ENCODE data around the gene OR1Q1.
A peak's percentile ranks its signal among the peaks of the same experiment; 100 is the strongest.
"Not testable (repeated sequence)": the region's sequence is repeated elsewhere in the genome, so short reads cannot be mapped to it uniquely, and the experiment has no call there.

Gene OR1Q1

GRCh38 chr9:122580360-122580759 is 34.2 kb upstream of the OR1Q1 start:
- H3K27me3 ChIP-seq (ENCODE audit: control insufficient read depth in 3 of 3, insufficient read depth in 3 of 3, low read depth in 1 of 3, low read length in 3 of 3): no peaks in the 10 kb centered on the region
- H3K14ac ChIP-seq (ENCODE audit: low read length): no peak overlapping the region
- no peak overlapping the region for H3K9ac ChIP-seq (ENCODE audit: low read depth, low read length, poor library complexity)
- no peak overlapping the region for H3K4ac ChIP-seq (ENCODE audit: low read length)
- H2AK5ac ChIP-seq (ENCODE audit: low read depth, low read length): no peak overlapping the region
- H3K18ac ChIP-seq (ENCODE audit: low read length): no peak overlapping the region
- no peak overlapping the region for H4K8ac ChIP-seq (ENCODE audit: low read depth, low read length)
- H3K4me2 ChIP-seq (ENCODE audit: insufficient read depth, low read length, poor library complexity, severe bottlenecking): no peak overlapping the region
- H3K4me1 ChIP-seq (ENCODE audit: control insufficient read depth in 2 of 2, insufficient read depth in 1 of 2, low read depth in 1 of 2, low read length in 2 of 2): no peaks in the 10 kb centered on the region
- no peak overlapping the region for H2BK12ac ChIP-seq (ENCODE audit: low read length)
- no peak overlapping the region for H2AFZ ChIP-seq (ENCODE audit: low read length)
- no peak overlapping the region for H2BK15ac ChIP-seq (ENCODE audit: low read length)
- no peak overlapping the region for H2BK5ac ChIP-seq (ENCODE audit: low read length)
- H3K9me3 ChIP-seq (replicated peaks in 1 of 2; ENCODE audit: control insufficient read depth in 2 of 2, insufficient read depth in 1 of 2, low read depth in 1 of 2, low read length in 2 of 2): peaks cover 0 to 1% of the 10 kb centered on the region in 2 donors
- no peaks in the 10 kb centered on the region for H3K36me3 ChIP-seq (replicated peaks in 1 of 2; ENCODE audit: control insufficient read depth in 2 of 2, insufficient read depth in 2 of 2, low read length in 2 of 2)
- H3K79me1 ChIP-seq (ENCODE audit: low read depth, low read length): no peaks in the 10 kb centered on the region
- H4K91ac ChIP-seq (ENCODE audit: low read depth, low read length, poor library complexity): no peak overlapping the region
- no peak for DNase-seq (ENCODE audit: low spot score)
- no peak overlapping the region for H3K23ac ChIP-seq (ENCODE audit: low read depth, low read length, poor library complexity)
- no peak overlapping the region for H2BK120ac ChIP-seq (ENCODE audit: low read depth, low read length)
- WGBS, 2 donors (ENCODE audit: extremely low coverage in 2 of 2, insufficient read length in 2 of 2, insufficient replicate concordance in 1 of 2): no CpG with 5 or more reads among the region's 3 CpGs
- H3K4me3 ChIP-seq (ENCODE audit: low read length in 2 of 2): no peak overlapping the region
- no peak overlapping the region for H3K27ac ChIP-seq (replicated peaks; ENCODE audit: low read length)

- H3K4me2 ChIP-seq (ENCODE audit: insufficient read depth, low read length, poor library complexity, severe bottlenecking); H2AFZ ChIP-seq (ENCODE audit: low read length); H3K36me3 ChIP-seq (replicated peaks in 1 of 2; ENCODE audit: control insufficient read depth in 2 of 2, insufficient read depth in 2 of 2, low read length in 2 of 2); H3K18ac ChIP-seq (ENCODE audit: low read length); H3K79me1 ChIP-seq (ENCODE audit: low read depth, low read length); H3K4me1 ChIP-seq (ENCODE audit: control insufficient read depth in 2 of 2, insufficient read depth in 1 of 2, low read depth in 1 of 2, low read length in 2 of 2); H3K9me3 ChIP-seq (replicated peaks in 1 of 2; ENCODE audit: control insufficient read depth in 2 of 2, insufficient read depth in 1 of 2, low read depth in 1 of 2, low read length in 2 of 2); H2BK5ac ChIP-seq (ENCODE audit: low read length); H4K8ac ChIP-seq (ENCODE audit: low read depth, low read length); H3K4ac ChIP-seq (ENCODE audit: low read length); H2AK5ac ChIP-seq (ENCODE audit: low read depth, low read length); H2BK12ac ChIP-seq (ENCODE audit: low read length); H3K14ac ChIP-seq (ENCODE audit: low read length); H2BK15ac ChIP-seq (ENCODE audit: low read length); DNase-seq (ENCODE audit: low spot score); H4K91ac ChIP-seq (ENCODE audit: low read depth, low read length, poor library complexity); H2BK120ac ChIP-seq (ENCODE audit: low read depth, low read length); H3K27me3 ChIP-seq (ENCODE audit: control insufficient read depth in 3 of 3, insufficient read depth in 3 of 3, low read depth in 1 of 3, low read length in 3 of 3); H3K4me3 ChIP-seq (ENCODE audit: low read length in 2 of 2); H3K23ac ChIP-seq (ENCODE audit: low read depth, low read length, poor library complexity); H3K9ac ChIP-seq (ENCODE audit: low read depth, low read length, poor library complexity); H3K27ac ChIP-seq (replicated peaks; ENCODE audit: low read length): not testable (repeated sequence)
- WGBS, 2 donors (ENCODE audit: extremely low coverage in 2 of 2, insufficient read length in 2 of 2, insufficient replicate concordance in 1 of 2): no CpG with 5 or more reads among the region's 8 CpGs
Measured at GRCh38 chr9:122583284-122583683, 31.3 kb upstream of the OR1Q1 start, which contains the start of gene OR1L8. Gene OR1L8 (minus strand): TSS chr9:122583384. CDS start chr9:122568477, 14,907 bp downstream.

DNA sequence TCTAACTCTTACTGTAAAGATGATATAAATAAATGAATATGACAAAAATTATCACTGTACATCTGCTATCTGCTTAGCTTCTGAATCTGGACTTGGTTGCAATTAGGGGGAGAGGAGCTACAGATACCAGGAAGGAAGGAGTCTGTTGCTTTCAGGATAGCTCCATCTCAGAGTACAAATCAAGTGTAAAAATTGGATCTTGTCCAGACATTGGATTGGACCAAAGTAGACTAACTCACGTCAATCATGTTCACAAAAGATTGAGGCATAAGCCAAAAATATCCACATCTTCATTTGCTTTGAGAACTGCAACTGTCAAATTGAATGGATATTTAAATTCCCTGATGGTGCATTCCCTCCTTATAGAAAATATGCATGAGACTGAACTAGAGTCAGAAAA is 8.8 kb upstream of the OR1Q1 start:
- no CpG with 5 or more reads among the region's 1 CpG for WGBS, 2 donors (ENCODE audit: extremely low coverage in 2 of 2, insufficient read length in 2 of 2, insufficient replicate concordance in 1 of 2)
- peaks cover 0 to 24% of the 10 kb centered on the region in 2 donors for H3K9me3 ChIP-seq (replicated peaks in 1 of 2; ENCODE audit: control insufficient read depth in 2 of 2, insufficient read depth in 1 of 2, low read depth in 1 of 2, low read length in 2 of 2)

GRCh38 chr9:122606587-122606986 is 8.0 kb upstream of the OR1Q1 start:
- Histone ChIP-seq H3K4me3 (ENCODE audit: low read length in 2 of 2) (peak overlapping the region in 1 of 2 donors; percentile 26), H3K18ac (ENCODE audit: low read length) (no peak overlapping the region), H3K27me3 (ENCODE audit: control insufficient read depth in 3 of 3, insufficient read depth in 3 of 3, low read depth in 1 of 3, low read length in 3 of 3) (peaks cover 0 to 2% (median 2%) of the 10 kb centered on the region in 3 experiments), H3K14ac (ENCODE audit: low read length) (no peak overlapping the region), H3K9me3 (replicated peaks in 1 of 2; ENCODE audit: control insufficient read depth in 2 of 2, insufficient read depth in 1 of 2, low read depth in 1 of 2, low read length in 2 of 2) (peaks cover 0 to 29% of the 10 kb centered on the region in 2 donors), H3K4ac (ENCODE audit: low read length) (no peak overlapping the region), H2AFZ (ENCODE audit: low read length) (no peak overlapping the region), H3K4me1 (ENCODE audit: control insufficient read depth in 2 of 2, insufficient read depth in 1 of 2, low read depth in 1 of 2, low read length in 2 of 2) (no peaks in the 10 kb centered on the region), H2AK5ac (ENCODE audit: low read depth, low read length) (no peak overlapping the region), H3K23ac (ENCODE audit: low read depth, low read length, poor library complexity) (no peak overlapping the region), H3K79me1 (ENCODE audit: low read depth, low read length) (no peaks in the 10 kb centered on the region), H4K91ac (ENCODE audit: low read depth, low read length, poor library complexity) (no peak overlapping the region), H2BK12ac (ENCODE audit: low read length) (no peak overlapping the region), H3K36me3 (replicated peaks in 1 of 2; ENCODE audit: control insufficient read depth in 2 of 2, insufficient read depth in 2 of 2, low read length in 2 of 2) (no peaks in the 10 kb centered on the region), H2BK15ac (ENCODE audit: low read length) (no peak overlapping the region), H2BK120ac (ENCODE audit: low read depth, low read length) (no peak overlapping the region), H2BK5ac (ENCODE audit: low read length) (no peak overlapping the region), H3K9ac (ENCODE audit: low read depth, low read length, poor library complexity) (no peak overlapping the region), H4K8ac (ENCODE audit: low read depth, low read length) (no peak overlapping the region), H3K4me2 (ENCODE audit: insufficient read depth, low read length, poor library complexity, severe bottlenecking) (no peak overlapping the region), H3K27ac (replicated peaks; ENCODE audit: low read length) (no peak overlapping the region)
- WGBS, 2 donors (ENCODE audit: extremely low coverage in 2 of 2, insufficient read length in 2 of 2, insufficient replicate concordance in 1 of 2): no CpG with 5 or more reads among the region's 1 CpG
- no peak for DNase-seq (ENCODE audit: low spot score)

More for the DNA sequence above, 8.8 kb upstream of the OR1Q1 start:
- Histone ChIP-seq H3K4me3 (ENCODE audit: low read length in 2 of 2) (no peak overlapping the region), H4K8ac (ENCODE audit: low read depth, low read length) (no peak overlapping the region), H3K4ac (ENCODE audit: low read length) (no peak overlapping the region), H3K23ac (ENCODE audit: low read depth, low read length, poor library complexity) (no peak overlapping the region), H3K79me1 (ENCODE audit: low read depth, low read length) (no peaks in the 10 kb centered on the region), H3K14ac (ENCODE audit: low read length) (no peak overlapping the region), H2BK15ac (ENCODE audit: low read length) (no peak overlapping the region), H2BK120ac (ENCODE audit: low read depth, low read length) (no peak overlapping the region), H2BK5ac (ENCODE audit: low read length) (no peak overlapping the region), H3K18ac (ENCODE audit: low read length) (no peak overlapping the region), H2AK5ac (ENCODE audit: low read depth, low read length) (no peak overlapping the region), H2AFZ (ENCODE audit: low read length) (no peak overlapping the region), H2BK12ac (ENCODE audit: low read length) (no peak overlapping the region), H4K91ac (ENCODE audit: low read depth, low read length, poor library complexity) (no peak overlapping the region), H3K27me3 (ENCODE audit: control insufficient read depth in 3 of 3, insufficient read depth in 3 of 3, low read depth in 1 of 3, low read length in 3 of 3) (peaks cover 0 to 2% (median 2%) of the 10 kb centered on the region in 3 experiments), H3K4me2 (ENCODE audit: insufficient read depth, low read length, poor library complexity, severe bottlenecking) (no peak overlapping the region), H3K36me3 (replicated peaks in 1 of 2; ENCODE audit: control insufficient read depth in 2 of 2, insufficient read depth in 2 of 2, low read length in 2 of 2) (no peaks in the 10 kb centered on the region), H3K4me1 (ENCODE audit: control insufficient read depth in 2 of 2, insufficient read depth in 1 of 2, low read depth in 1 of 2, low read length in 2 of 2) (no peaks in the 10 kb centered on the region), H3K27ac (replicated peaks; ENCODE audit: low read length) (no peak overlapping the region), H3K9ac (ENCODE audit: low read depth, low read length, poor library complexity) (no peak overlapping the region)
- DNase-seq (ENCODE audit: low spot score): no peak
